SK-N-SH (cell line): ENCODE results near the gene EMX1. TPM values are rescaled to one million over a fixed set of nuclear protein-coding genes. Genes with fewer than 3 reads are reported as not detected.

Experiments used
- CTCF ChIA-PET: fragments of 300-600, 350-600 bp; formaldehyde crosslinking; extraction: SDS; loops from one replicate; lab custom pipeline; 2021; lab: Yijun Ruan, JAX
- POLR2A ChIA-PET: fragments of 350-600 bp; sonication (Branson Sonifier 250); formaldehyde crosslinking; extraction: SDS; loops from one replicate; lab custom pipeline; 2020; ENCODE audit warnings: antibody characterized with exemption, inconsistent platforms; lab: Yijun Ruan, JAX
- DNase-seq: peaks from one replicate; pipeline ENCODE4 v3.0.0; 2012
- H2AFZ ChIP-seq: fragments of 200-600 bp; sonication (generic); 2 replicates; pipeline ENCODE4 v1.8.1; 2016; ENCODE audit warnings: antibody characterized with exemption, mild to moderate bottlenecking, low read depth
- H3F3A ChIP-seq: fragments of 200-600 bp; sonication (generic); replicated peaks from 2 replicates; pipeline ENCODE3; 2016; ENCODE audit warnings: antibody characterized with exemption, mild to moderate bottlenecking; ENCODE audit not compliant: insufficient read depth
- H3K27ac ChIP-seq, 2 experiments: fragments of 200-500 bp in 1 of 2; fragments of 200-600 bp in 1 of 2; sonication (Bioruptor generic) in 1 of 2; sonication (generic), shearing (Covaris generic) in 1 of 2; 2 replicates each; pipeline versions ENCODE4 v1.5.1 to v1.6.1; 2014 to 2016; ENCODE audit warnings: low read depth in 2 of 2, inconsistent platforms in 1 of 2, low read length in 1 of 2, mild to moderate bottlenecking in 1 of 2, mixed read lengths in 1 of 2
- H3K27me3 ChIP-seq: fragments of 200-600 bp; sonication (generic), shearing (Covaris generic); 2 replicates; pipeline ENCODE4 v1.6.1; 2016; ENCODE audit warnings: mixed run types; ENCODE audit not compliant: insufficient read depth
- H3K36me3 ChIP-seq, 2 experiments: fragments of 200-500 bp in 1 of 2; fragments of 200-600 bp in 1 of 2; sonication (Bioruptor generic) in 1 of 2; sonication (generic) in 1 of 2; replicated peaks in 1 of 2; 2 replicates each; pipeline versions ENCODE3 to v1.5.1; 2014 to 2016; ENCODE audit warnings: low read length in 1 of 2, mild to moderate bottlenecking in 1 of 2; ENCODE audit not compliant: insufficient read depth in 2 of 2, control insufficient read depth in 1 of 2
- H3K4me1 ChIP-seq, 2 experiments: fragments of 200-500 bp in 1 of 2; fragments of 200-600 bp in 1 of 2; sonication (Bioruptor generic) in 1 of 2; sonication (generic), shearing (Covaris generic) in 1 of 2; 2 replicates each; pipeline versions ENCODE4 v1.5.1 to v1.6.1; 2014 to 2016; ENCODE audit warnings: low read depth in 1 of 2, low read length in 1 of 2, mixed run types in 1 of 2; ENCODE audit not compliant: insufficient read depth in 2 of 2, control insufficient read depth in 1 of 2
- H3K4me2 ChIP-seq: fragments of 200-600 bp; sonication (generic), shearing (Covaris generic); 2 replicates; pipeline ENCODE4 v1.6.1; 2017; ENCODE audit warnings: mixed run types
- H3K4me3 ChIP-seq, 2 experiments: fragments of 200-500 bp in 1 of 2; fragments of 200-600 bp in 1 of 2; sonication (Bioruptor generic) in 1 of 2; sonication (generic), shearing (Covaris generic) in 1 of 2; 2 replicates each; pipeline versions ENCODE4 v1.5.1 to v1.8.1; 2014 to 2016; ENCODE audit warnings: low read depth in 2 of 2, inconsistent platforms in 1 of 2, low read length in 1 of 2, mild to moderate bottlenecking in 1 of 2, mixed read lengths in 1 of 2, moderate library complexity in 1 of 2
- H3K79me2 ChIP-seq: fragments of 200-600 bp; sonication (generic); 2 replicates; pipeline ENCODE4 v1.8.1; 2017; ENCODE audit warnings: mild to moderate bottlenecking; ENCODE audit not compliant: insufficient read depth
- H3K9ac ChIP-seq: fragments of 200-600 bp; sonication (generic); 2 replicates; pipeline ENCODE4 v1.6.1; 2017; ENCODE audit warnings: mixed run types
- H3K9me2 ChIP-seq: fragments of 200-600 bp; sonication (generic); 2 replicates; pipeline ENCODE4 v1.6.1; 2017; ENCODE audit warnings: mixed run types
- H3K9me3 ChIP-seq: fragments of 200-600 bp; sonication (generic); 2 replicates; pipeline ENCODE4 v1.6.1; 2017; ENCODE audit warnings: mixed run types, mild to moderate bottlenecking, moderate library complexity
- H4K20me1 ChIP-seq: fragments of 200-600 bp; sonication (generic); 2 replicates; pipeline ENCODE4 v1.6.1; 2017; ENCODE audit warnings: mild to moderate bottlenecking, mixed run types; ENCODE audit not compliant: insufficient read depth
- ELF1 ChIP-seq: IDR thresholded peaks from 2 replicates; pipeline ENCODE4 v1.4.0; 2012
- EZH2phosphoT487 ChIP-seq: fragments of 200-600 bp; sonication (generic); IDR thresholded peaks from 2 replicates; pipeline ENCODE4 v1.6.1; 2017; ENCODE audit warnings: low read depth, mixed run types, mild to moderate bottlenecking, antibody characterized with exemption, moderate library complexity, borderline replicate concordance
- FOSL2 ChIP-seq: IDR thresholded peaks from 2 replicates; pipeline ENCODE4 v1.4.0; 2012; ENCODE audit warnings: low read depth, mild to moderate bottlenecking, moderate library complexity, borderline replicate concordance
- FOXM1 ChIP-seq: IDR thresholded peaks from 2 replicates; pipeline ENCODE4 v1.4.0; 2012; ENCODE audit warnings: low read depth, mild to moderate bottlenecking
- GABPA ChIP-seq: IDR thresholded peaks from 2 replicates; pipeline ENCODE4 v1.4.0; 2012; ENCODE audit warnings: low read depth, mild to moderate bottlenecking
- GATA2 ChIP-seq: sonication (generic); formaldehyde crosslinking; IDR thresholded peaks from 2 replicates; pipeline ENCODE4 v1.5.0; 2020; ENCODE audit warnings: mild to moderate bottlenecking, missing genetic modification reagents
- MAX ChIP-seq: IDR thresholded peaks from 2 replicates; pipeline ENCODE4 v1.4.0; 2012; ENCODE audit warnings: low read depth
- MEF2A ChIP-seq: IDR thresholded peaks from 2 replicates; pipeline ENCODE4 v1.4.0; 2012; ENCODE audit warnings: low read depth, borderline replicate concordance
- MXI1 ChIP-seq: IDR thresholded peaks from 2 replicates; pipeline ENCODE4 v1.6.1; 2012; ENCODE audit warnings: mild to moderate bottlenecking, low read depth, low read length, improper control_type of control experiment
- NRF1 ChIP-seq: IDR thresholded peaks from 2 replicates; pipeline ENCODE4 v1.6.1; 2012; ENCODE audit warnings: low read depth, mild to moderate bottlenecking, low read length
- PBX3 ChIP-seq: IDR thresholded peaks from 2 replicates; pipeline ENCODE4; 2012
- POLR2AphosphoS5 ChIP-seq: IDR thresholded peaks from 2 replicates; pipeline ENCODE4 v1.6.1; 2012; ENCODE audit warnings: low read depth, low read length
- REST ChIP-seq: IDR thresholded peaks from 2 replicates; pipeline ENCODE4 v1.6.1; 2012; ENCODE audit warnings: mild to moderate bottlenecking, low read depth, low read length, moderate library complexity
- RFX5 ChIP-seq: IDR thresholded peaks from 2 replicates; pipeline ENCODE4 v1.6.1; 2012; ENCODE audit warnings: mild to moderate bottlenecking, improper control_type of control experiment, low read length
- TCF12 ChIP-seq: IDR thresholded peaks from 2 replicates; pipeline ENCODE4 v1.4.0; 2012
- TEAD4 ChIP-seq: IDR thresholded peaks from 2 replicates; pipeline ENCODE4 v1.4.0; 2012; ENCODE audit warnings: mild to moderate bottlenecking, borderline replicate concordance; ENCODE audit not compliant: insufficient read depth
- WGBS: methylation state at CpG from one replicate; pipeline ENCODE4 v1.1.6; 2017; ENCODE audit warnings: low lambda C conversion rate; 5-methylcytosine and 5-hydroxymethylcytosine counted together
- polyA plus RNA-seq, 3 experiments: library from polyadenylated mRNA; depleted of rRNA; stranded (reverse); fragments of >200 nt; gene quantifications; 2 replicates each; pipeline ENCODE4 v1.2.3, GENCODE V29; 2012

Gene EMX1
- polyA plus RNA-seq, 1 of the 3 experiments (the other 2 are of a cell fraction), result not detected

- no peaks in the 10 kb centered on the region for H4K20me1 ChIP-seq
- H3K4me2 ChIP-seq, result no peak overlapping the region
- H3K9me2 ChIP-seq, result no peaks in the 10 kb centered on the region
- no peaks in the 10 kb centered on the region for H3K9me3 ChIP-seq
- 97% methylated on average over 3 of the region's 3 CpGs for WGBS
- TF ChIP-seq PBX3 (no peak), NRF1 (no peak), MAX (no peak), TEAD4 (no peak)
- H3K36me3 ChIP-seq, result no peaks in the 10 kb centered on the region
- H3K4me1 ChIP-seq, result peaks cover 0 to 15% of the 10 kb centered on the region in 2 experiments; a peak in 1 of 4 replicates
- H3K9ac ChIP-seq, result no peak overlapping the region
- no peaks in the 10 kb centered on the region for H3K79me2 ChIP-seq
- DNase-seq, result no peak
- H3K27ac ChIP-seq, result no peak overlapping the region
- H3K4me3 ChIP-seq, result no peak overlapping the region
- no peaks in the 10 kb centered on the region for H3K27me3 ChIP-seq
- H3F3A ChIP-seq, result no peaks in the 10 kb centered on the region
- ChIA-PET POLR2A (no interaction called here), CTCF (interaction anchor here (0.6 to 5.8 kb wide), 13 partner anchors 10 to 1535 kb away, joined by 3 to 115 read pairs (median 5); partner anchors contain the start of genes EMX1 and SPR)
- no peak overlapping the region for H2AFZ ChIP-seq
These were observed 57.7 kb downstream of the EMX1 start for GRCh38 chr2:72975017-72975416.

- CTCF ChIA-PET, result interaction anchor here (2.2 kb wide), 1 partner anchor 87 kb away, joined by 18 read pairs; no protein-coding TSS in a partner anchor
- H3K9me3 ChIP-seq, result no peaks in the 10 kb centered on the region
- no peaks in the 10 kb centered on the region for H3K36me3 ChIP-seq
- WGBS, result 86% methylated on average over 3 of the region's 3 CpGs
- no peaks in the 10 kb centered on the region for H3F3A ChIP-seq
- POLR2A ChIA-PET, result no interaction called here
- H3K79me2 ChIP-seq, result no peaks in the 10 kb centered on the region
- no peak overlapping the region for H2AFZ ChIP-seq
- H3K4me3 ChIP-seq, result no peak overlapping the region
- no peaks in the 10 kb centered on the region for H3K9me2 ChIP-seq
- no peak overlapping the region for H3K4me2 ChIP-seq
- no peak overlapping the region for H3K9ac ChIP-seq
- no peaks in the 10 kb centered on the region for H4K20me1 ChIP-seq
- H3K27me3 ChIP-seq, result no peaks in the 10 kb centered on the region
- no peak overlapping the region for H3K27ac ChIP-seq
- peaks cover 0 to 17% of the 10 kb centered on the region in 2 experiments; a peak in 1 of 4 replicates for H3K4me1 ChIP-seq
- TF ChIP-seq FOSL2, result no peak
- no peak for TF ChIP-seq REST
- no peak for TF ChIP-seq EZH2phosphoT487
- TF ChIP-seq MEF2A, result no peak
- no peak for TF ChIP-seq POLR2AphosphoS5
- no peak for TF ChIP-seq TEAD4
- no peak for TF ChIP-seq GATA2 (CRISPR knock-in tag)
- TF ChIP-seq MXI1, result no peak
- TF ChIP-seq NRF1, result no peak
- TF ChIP-seq TCF12, result no peak
- TF ChIP-seq ELF1, result no peak
- no peak for TF ChIP-seq GABPA
- no peak for TF ChIP-seq FOXM1
- no peak for TF ChIP-seq RFX5
- TF ChIP-seq, all 33 proteins: peak for 0
- no peak for DNase-seq
These were observed 62.6 kb downstream of the EMX1 start for GRCh38 chr2:72979896-72980295.
